NCI-H460 (cell line): Measurements from ENCODE around the gene MPHOSPH9. TPM values are rescaled to one million over a fixed set of nuclear protein-coding genes. Genes with fewer than 3 reads are reported as not detected.

Experiments used
- DNase-seq: peaks from one replicate; pipeline ENCODE4 v3.0.0-alpha.2; 2016; ENCODE audit warnings: low read depth; ENCODE audit errors: extremely low read depth
- small RNA-seq, 2 experiments: library from RNA; depleted of rRNA; stranded (forward); fragments of <200 nt; gene quantifications; one replicate each; pipeline ENCODE3, GENCODE V24; 2014
- total RNA-seq: library from RNA; depleted of rRNA; stranded (reverse); fragments of >200 nt; shearing (Covaris generic); gene quantifications from 2 replicates; pipeline ENCODE4 v1.2.3, GENCODE V29; 2014; rRNA removed

The MPHOSPH9 gene
- total RNA-seq, 1 experiment from 2014 or later = 82.9 TPM

DNA sequence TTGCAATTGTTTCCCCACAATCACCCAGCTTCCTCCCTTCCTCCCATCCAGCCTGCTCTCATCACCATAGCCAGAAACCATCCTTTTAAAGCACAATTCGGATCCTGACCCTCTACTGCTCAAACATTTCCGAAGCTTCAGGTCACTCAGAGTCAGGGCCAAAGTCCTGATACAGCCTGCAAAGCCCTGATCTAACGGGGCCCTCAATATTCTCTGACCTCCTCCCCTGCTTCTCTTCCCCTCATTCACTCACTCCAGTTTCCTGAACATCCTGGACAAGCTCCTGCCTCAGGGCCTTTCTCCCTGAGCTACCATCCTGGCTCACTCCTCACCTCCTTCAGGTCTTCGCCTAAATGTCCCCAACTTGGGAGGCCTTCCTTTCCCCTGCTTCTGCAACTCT is 128.1 kb downstream of the MPHOSPH9 start:
- DNase-seq = no peak

Small RNA genes lying within 50 kb of the gene (small RNA-seq; reads per million reads assigned to genes)
- gene RNA5SP375 = 0 to 0.06 reads per million in 2 experiments

Other genes with a start within 250 kb of the MPHOSPH9 start
- 3.4 and 4.1 TPM in 2 replicates for gene PITPNM2, start 82.1 kb downstream of the MPHOSPH9 start, total RNA-seq
- gene MTRFR, start 295 bp upstream of the MPHOSPH9 start, total RNA-seq = 14.3 and 18.8 TPM in 2 replicates
- gene CDK2AP1, start 38.7 kb upstream of the MPHOSPH9 start, total RNA-seq = 114 and 122 TPM in 2 replicates
- 30.7 and 37.4 TPM in 2 replicates for gene SBNO1, start 131.7 kb upstream of the MPHOSPH9 start, total RNA-seq
- 91.0 and 95.4 TPM in 2 replicates for gene KMT5A, start 151.0 kb upstream of the MPHOSPH9 start, total RNA-seq
- gene RILPL2, start 203.5 kb upstream of the MPHOSPH9 start, total RNA-seq = 2.3 and 2.5 TPM in 2 replicates
- 24.0 and 33.8 TPM in 2 replicates for gene SNRNP35, start 225.0 kb upstream of the MPHOSPH9 start, total RNA-seq